ENCODE results near the gene ZNF316. TPM values are rescaled to one million over a fixed set of nuclear protein-coding genes. Genes with fewer than 3 reads are reported as not detected.

ZNF316 gene
- total and polyA plus RNA-seq, 2 experiments from 2014 or later, result 16.9 to 26.7 TPM

- WGBS (ENCODE audit: low lambda C conversion rate, missing lambda C conversion rate), result 98% methylated on average over 67 of the region's 67 CpGs
- no peak overlapping the region for H3K27ac ChIP-seq
- H3K9me2 ChIP-seq (replicated peaks; ENCODE audit: insufficient read depth), result no peaks in the 10 kb centered on the region
- H3K9me3 ChIP-seq (ENCODE audit: low read depth), result no peaks in the 10 kb centered on the region
- H3K4me2 ChIP-seq, result no peak overlapping the region
- H3K36me3 ChIP-seq (replicated peaks; ENCODE audit: insufficient read depth, low read depth), result no peaks in the 10 kb centered on the region
- DNase-seq (ENCODE audit: low spot score), result no peak
- H3K79me2 ChIP-seq, result no peaks in the 10 kb centered on the region
- H3K4me3 ChIP-seq, result no peak overlapping the region
- no peaks in the 10 kb centered on the region for H3K4me1 ChIP-seq (ENCODE audit: insufficient read depth)
- TF ChIP-seq CTCF (IDR thresholded peaks at IDR 0.05; ENCODE audit: poor library complexity) (no peak), EZH2phosphoT487 (IDR thresholded peaks at IDR 0.05; ENCODE audit: low read depth, severe bottlenecking, unreplicated experiment) (no peak)
- no peaks in the 10 kb centered on the region for H4K20me1 ChIP-seq (ENCODE audit: insufficient read depth, poor library complexity, severe bottlenecking)
- H2AFZ ChIP-seq, result no peak overlapping the region
- no peaks in the 10 kb centered on the region for H3K27me3 ChIP-seq
These were observed 14.9 kb upstream of the ZNF316 start for GRCh38 chr7:6622134-6622710.

- no peak for TF ChIP-seq EZH2phosphoT487 (IDR thresholded peaks at IDR 0.05; ENCODE audit: low read depth, severe bottlenecking, unreplicated experiment)
- no peak for TF ChIP-seq EZH2 (IDR thresholded peaks at IDR 0.05; ENCODE audit: borderline replicate concordance)
- no peak for TF ChIP-seq CTCF (IDR thresholded peaks at IDR 0.05; ENCODE audit: poor library complexity)
- Histone ChIP-seq H3K4me1 (ENCODE audit: insufficient read depth) (no peaks in the 10 kb centered on the region), H3K9me3 (ENCODE audit: low read depth) (no peaks in the 10 kb centered on the region), H3K4me2 (no peak overlapping the region), H2AFZ (no peak overlapping the region), H3K27ac (no peak overlapping the region), H3K79me2 (no peaks in the 10 kb centered on the region), H3K9me2 (replicated peaks; ENCODE audit: insufficient read depth) (no peaks in the 10 kb centered on the region), H3K4me3 (no peak overlapping the region), H3K27me3 (no peaks in the 10 kb centered on the region), H3K36me3 (replicated peaks; ENCODE audit: insufficient read depth, low read depth) (no peaks in the 10 kb centered on the region), H4K20me1 (ENCODE audit: insufficient read depth, poor library complexity, severe bottlenecking) (no peaks in the 10 kb centered on the region)
- 93% methylated on average over 15 of the region's 15 CpGs for WGBS (ENCODE audit: low lambda C conversion rate, missing lambda C conversion rate)
- no peak for DNase-seq (ENCODE audit: low spot score)
These were observed 13.4 kb upstream of the ZNF316 start for GRCh38 chr7:6623589-6624245.

- Histone ChIP-seq H3K36me3 (replicated peaks; ENCODE audit: insufficient read depth, low read depth) (no peaks in the 10 kb centered on the region), H3K9me3 (ENCODE audit: low read depth) (no peaks in the 10 kb centered on the region), H3K79me2 (no peaks in the 10 kb centered on the region), H3K27me3 (no peaks in the 10 kb centered on the region), H3K4me1 (ENCODE audit: insufficient read depth) (no peaks in the 10 kb centered on the region), H3K4me3 (no peak overlapping the region), H4K20me1 (ENCODE audit: insufficient read depth, poor library complexity, severe bottlenecking) (no peaks in the 10 kb centered on the region), H3K9me2 (replicated peaks; ENCODE audit: insufficient read depth) (no peaks in the 10 kb centered on the region), H3K4me2 (no peak overlapping the region), H3K27ac (no peak overlapping the region), H2AFZ (no peak overlapping the region)
- DNase-seq (ENCODE audit: low spot score), result no peak
- 90% methylated on average over 2 of the region's 3 CpGs for WGBS (ENCODE audit: low lambda C conversion rate, missing lambda C conversion rate)
- TF ChIP-seq EZH2phosphoT487 (IDR thresholded peaks at IDR 0.05; ENCODE audit: low read depth, severe bottlenecking, unreplicated experiment) (no peak), EZH2 (IDR thresholded peaks at IDR 0.05; ENCODE audit: borderline replicate concordance) (no peak), CTCF (IDR thresholded peaks at IDR 0.05; ENCODE audit: poor library complexity) (no peak)
These were observed 12.9 kb upstream of the ZNF316 start for GRCh38 chr7:6624246-6624611.
